ENCODE data around the gene PRSS37. TPM values are rescaled to one million over a fixed set of nuclear protein-coding genes. Genes with fewer than 3 reads are reported as not detected.

The PRSS37 gene
- total RNA-seq, 4 donors from 2014 or later = not detected

DNA sequence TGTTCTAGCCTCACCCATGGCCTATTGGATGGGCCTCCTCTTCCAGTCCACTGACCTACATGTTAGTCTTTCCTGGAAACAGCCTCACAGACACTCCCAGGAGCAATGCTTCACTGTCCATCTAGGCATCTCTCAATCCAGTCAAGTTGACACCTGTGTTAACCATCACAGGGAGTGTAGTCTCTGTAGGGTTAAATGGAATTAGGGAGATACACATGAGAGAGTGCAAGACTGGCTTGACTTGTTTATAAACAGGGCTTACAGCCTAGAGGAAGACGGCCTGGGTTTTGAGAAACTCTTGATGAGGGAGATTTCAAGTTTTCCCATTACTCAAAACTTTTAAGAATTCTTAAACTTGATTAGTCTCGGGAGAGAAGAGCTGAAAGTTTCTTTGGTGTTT lies 18.9 kb upstream of the PRSS37 start:
- no peak for DNase-seq (ENCODE audit: low spot score in 2 of 2)
- WGBS, 2 donors = 57 to 60% methylated on average over 2 of the region's 2 CpGs
- intact Hi-C loops (cut with DNase I; ENCODE audit: low total_unique reads) = no loop called here
- H3K4me3 ChIP-seq (ENCODE audit: low read depth, poor library complexity, severe bottlenecking) = no peak overlapping the region
- no peak for TF ChIP-seq POLR2A (IDR thresholded peaks at IDR 0.05)
- TF ChIP-seq, protein P1, sequence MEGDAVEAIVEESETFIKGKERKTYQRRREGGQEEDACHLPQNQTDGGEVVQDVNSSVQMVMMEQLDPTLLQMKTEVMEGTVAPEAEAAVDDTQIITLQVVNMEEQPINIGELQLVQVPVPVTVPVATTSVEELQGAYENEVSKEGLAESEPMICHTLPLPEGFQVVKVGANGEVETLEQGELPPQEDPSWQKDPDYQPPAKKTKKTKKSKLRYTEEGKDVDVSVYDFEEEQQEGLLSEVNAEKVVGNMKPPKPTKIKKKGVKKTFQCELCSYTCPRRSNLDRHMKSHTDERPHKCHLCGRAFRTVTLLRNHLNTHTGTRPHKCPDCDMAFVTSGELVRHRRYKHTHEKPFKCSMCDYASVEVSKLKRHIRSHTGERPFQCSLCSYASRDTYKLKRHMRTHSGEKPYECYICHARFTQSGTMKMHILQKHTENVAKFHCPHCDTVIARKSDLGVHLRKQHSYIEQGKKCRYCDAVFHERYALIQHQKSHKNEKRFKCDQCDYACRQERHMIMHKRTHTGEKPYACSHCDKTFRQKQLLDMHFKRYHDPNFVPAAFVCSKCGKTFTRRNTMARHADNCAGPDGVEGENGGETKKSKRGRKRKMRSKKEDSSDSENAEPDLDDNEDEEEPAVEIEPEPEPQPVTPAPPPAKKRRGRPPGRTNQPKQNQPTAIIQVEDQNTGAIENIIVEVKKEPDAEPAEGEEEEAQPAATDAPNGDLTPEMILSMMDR (IDR thresholded peaks at IDR 0.05) = no peak

GRCh38 chr7:141847996-141848395 lies 6.7 kb upstream of the PRSS37 start:
- no peak for DNase-seq (ENCODE audit: low spot score in 2 of 2)
- intact Hi-C loops (cut with DNase I; ENCODE audit: low total_unique reads) = no loop called here
- TF ChIP-seq POLR2A (IDR thresholded peaks at IDR 0.05) = no peak
- TF ChIP-seq, protein P1 (IDR thresholded peaks at IDR 0.05) = no peak
- no peak overlapping the region for H3K4me3 ChIP-seq (ENCODE audit: low read depth, poor library complexity, severe bottlenecking)
- 70 to 73% methylated on average over 5 of the region's 5 CpGs for WGBS, 2 donors

- intact Hi-C loops (cut with DNase I; ENCODE audit: low total_unique reads) = no loop called here
- no peak overlapping the region for H3K4me3 ChIP-seq (ENCODE audit: low read depth, poor library complexity, severe bottlenecking)
- TF ChIP-seq POLR2A (IDR thresholded peaks at IDR 0.05) = no peak
- TF ChIP-seq, protein P1 (IDR thresholded peaks at IDR 0.05) = no peak
- DNase-seq (ENCODE audit: low spot score in 2 of 2) = no peak
These were observed 3.0 kb upstream of the PRSS37 start for GRCh38 chr7:141844256-141844655.

DNA sequence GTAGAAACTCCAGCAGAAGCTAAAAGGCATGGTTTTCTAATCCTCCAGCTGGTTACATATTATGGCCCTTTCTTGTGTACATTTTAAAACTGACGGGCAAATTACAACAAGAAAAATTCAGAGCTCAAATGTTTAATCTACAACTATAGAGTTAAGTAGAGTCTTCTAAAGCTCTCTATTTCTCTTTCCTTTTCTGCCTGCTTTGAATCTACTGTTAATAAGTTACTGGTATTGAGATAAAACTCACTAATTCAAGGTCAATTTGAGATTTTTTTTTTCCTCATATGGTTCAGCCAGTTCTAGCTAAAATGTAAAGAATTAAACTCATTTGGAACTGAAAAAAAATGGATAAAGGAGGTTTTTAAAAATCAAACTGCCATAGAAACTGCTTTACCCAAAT lies 1.6 kb upstream of the PRSS37 start:
- WGBS, 2 donors = 95% methylated on average over 1 of the region's 1 CpG
- DNase-seq (ENCODE audit: low spot score in 2 of 2) = no peak
- intact Hi-C loops (cut with DNase I; ENCODE audit: low total_unique reads) = no loop called here
- no peak for TF ChIP-seq POLR2A (IDR thresholded peaks at IDR 0.05)
- TF ChIP-seq, protein P1 (IDR thresholded peaks at IDR 0.05) = no peak
- no peak overlapping the region for H3K4me3 ChIP-seq (ENCODE audit: low read depth, poor library complexity, severe bottlenecking)

DNA sequence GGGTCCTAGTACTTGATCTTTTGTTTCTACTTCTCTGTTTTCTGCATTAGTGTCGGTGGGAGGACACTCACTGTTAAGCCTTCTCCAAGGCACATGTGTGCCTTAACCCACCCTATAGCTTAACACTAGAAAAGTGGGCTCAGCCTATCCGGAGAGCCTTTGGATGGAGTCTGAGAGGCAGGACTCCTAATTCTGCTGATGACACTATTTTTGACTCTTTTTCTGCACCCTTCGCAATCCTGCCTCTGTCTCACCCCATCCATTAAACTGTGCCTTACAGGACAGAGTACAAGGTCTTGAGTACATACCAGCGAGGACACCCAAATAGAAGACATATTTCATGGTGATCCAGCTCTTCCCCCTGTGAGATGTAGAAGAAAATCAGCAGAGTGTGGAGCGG lies 577 bp downstream of the PRSS37 start:
- intact Hi-C loops (cut with DNase I; ENCODE audit: low total_unique reads) = no loop called here
- TF ChIP-seq, protein P1 (IDR thresholded peaks at IDR 0.05) = no peak
- TF ChIP-seq POLR2A (IDR thresholded peaks at IDR 0.05) = no peak
- no peak for DNase-seq (ENCODE audit: low spot score in 2 of 2)
- H3K4me3 ChIP-seq (ENCODE audit: low read depth, poor library complexity, severe bottlenecking) = no peak overlapping the region
- 90 to 91% methylated on average over 5 of the region's 5 CpGs for WGBS, 2 donors

DNA sequence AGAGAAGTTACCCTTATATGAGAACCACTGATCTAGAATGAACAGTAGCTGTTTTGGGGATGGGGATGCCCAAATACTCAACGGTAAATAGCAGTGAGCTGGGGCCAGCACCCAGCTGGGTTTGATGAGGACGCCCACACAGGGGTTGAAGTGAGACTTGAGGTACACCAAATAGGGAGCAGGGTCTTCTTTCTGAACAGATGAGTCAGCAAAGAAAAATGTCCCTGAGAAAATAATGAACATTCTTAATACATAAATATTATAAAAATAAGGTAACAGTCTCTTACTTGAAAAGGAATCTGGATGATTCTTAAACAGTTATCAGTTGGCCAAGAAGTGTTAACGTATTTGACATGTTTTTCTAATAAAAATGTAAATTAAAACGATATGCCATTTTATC lies 2.0 kb downstream of the PRSS37 start:
- TF ChIP-seq POLR2A (IDR thresholded peaks at IDR 0.05) = no peak
- TF ChIP-seq, protein P1 (IDR thresholded peaks at IDR 0.05) = no peak
- intact Hi-C loops (cut with DNase I; ENCODE audit: low total_unique reads) = no loop called here
- H3K4me3 ChIP-seq (ENCODE audit: low read depth, poor library complexity, severe bottlenecking) = no peak overlapping the region
- 82 to 86% methylated on average over 4 of the region's 4 CpGs for WGBS, 2 donors
- no peak for DNase-seq (ENCODE audit: low spot score in 2 of 2)

Data from lower leg skin (tissue), 4 donors.